GM18873 (cell line): ENCODE data around the gene SRSF12.
"Not testable (repeated sequence)": the region's sequence is repeated elsewhere in the genome, so short reads cannot be mapped to it uniquely, and the experiment has no call there.

Source experiments
- ATAC-seq: cut with Tn5 transposase; IDR thresholded peaks from one replicate; pipeline ENCODE4 v1.9.1; 2021; ENCODE audit warnings: mild to moderate bottlenecking, moderate library complexity, moderate number of reproducible peaks; ENCODE audit not compliant: unreplicated experiment, low FRiP score

The SRSF12 gene

DNA sequence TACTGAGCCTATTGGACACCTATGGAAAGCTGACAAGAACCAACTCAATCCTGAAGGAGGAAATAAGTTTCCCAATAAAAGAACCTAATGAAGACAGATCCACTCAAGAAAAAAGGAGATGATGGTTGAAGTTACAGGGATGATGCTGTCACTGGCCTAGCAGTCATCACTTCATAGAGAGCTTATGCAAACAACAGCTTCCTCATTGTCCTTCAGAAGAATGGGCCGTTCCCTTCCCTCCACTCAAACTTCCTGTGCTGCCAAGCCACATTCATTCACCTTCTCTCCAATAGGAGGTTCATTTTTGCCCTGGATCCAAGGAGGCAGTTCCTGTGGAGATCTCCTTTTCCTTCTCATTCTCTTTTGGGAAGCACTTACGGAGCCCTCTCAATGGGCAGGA is 14.2 kb upstream of the SRSF12 start:
- ATAC-seq, result no peak

DNA sequence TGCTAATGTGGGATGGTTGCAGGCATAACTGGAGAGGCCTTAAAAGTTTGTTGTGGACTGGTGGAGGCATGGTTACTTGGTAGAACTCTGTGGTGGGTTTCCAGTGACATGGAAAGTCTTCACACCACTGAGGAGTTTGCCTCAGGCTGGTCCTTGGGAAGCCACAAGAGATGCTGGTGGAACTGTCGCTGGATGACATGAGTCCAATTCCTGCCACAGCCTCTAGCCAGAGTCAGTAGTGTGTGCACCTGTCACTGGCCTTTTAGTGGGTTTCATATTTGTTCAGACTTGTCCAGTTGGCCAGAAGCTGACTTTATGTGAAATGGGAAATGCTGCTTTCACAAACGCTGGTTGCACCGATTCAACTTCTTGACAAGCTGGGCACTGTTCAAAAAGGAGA is 13.7 kb upstream of the SRSF12 start:
- no peak for ATAC-seq

DNA sequence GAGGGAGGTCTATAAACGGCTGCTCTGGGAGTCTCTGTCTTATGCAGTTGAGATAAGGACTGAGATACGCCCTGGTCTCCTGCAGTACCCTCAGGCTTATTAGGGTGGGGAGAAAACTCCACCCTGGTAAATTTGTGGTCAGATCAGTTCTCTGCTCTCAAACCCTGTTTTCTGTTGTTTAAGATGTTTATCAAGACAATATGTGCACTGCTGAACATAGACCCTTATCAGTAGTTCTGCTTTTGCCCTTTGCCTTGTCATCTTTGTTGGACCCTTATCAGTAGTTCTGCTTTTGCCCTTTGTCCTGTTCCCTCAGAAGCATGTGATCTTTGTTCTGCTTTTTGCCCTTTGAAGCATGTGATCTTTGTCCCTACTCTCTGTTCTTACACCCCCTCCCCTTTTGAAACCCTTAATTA is 10.4 kb upstream of the SRSF12 start:
- ATAC-seq, result not testable (repeated sequence)

DNA sequence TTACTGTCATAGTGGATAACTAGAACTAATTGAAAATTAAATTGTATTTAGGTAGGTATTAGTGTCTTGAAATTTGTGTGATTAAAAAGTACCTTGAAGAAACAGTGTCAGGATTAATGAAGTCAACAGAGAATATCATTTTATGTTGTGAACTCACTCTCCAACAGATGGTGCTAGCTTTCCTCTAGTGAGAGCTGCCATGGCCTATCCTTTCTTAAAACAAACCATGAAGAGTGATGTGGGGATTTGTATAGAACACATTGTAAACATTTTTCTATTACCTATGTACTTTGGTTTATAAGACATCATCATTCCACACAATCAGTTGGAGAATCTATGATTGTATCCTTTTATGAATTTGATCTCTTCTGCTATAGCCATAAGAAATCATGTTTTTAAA is 4.8 kb upstream of the SRSF12 start:
- no peak for ATAC-seq

DNA sequence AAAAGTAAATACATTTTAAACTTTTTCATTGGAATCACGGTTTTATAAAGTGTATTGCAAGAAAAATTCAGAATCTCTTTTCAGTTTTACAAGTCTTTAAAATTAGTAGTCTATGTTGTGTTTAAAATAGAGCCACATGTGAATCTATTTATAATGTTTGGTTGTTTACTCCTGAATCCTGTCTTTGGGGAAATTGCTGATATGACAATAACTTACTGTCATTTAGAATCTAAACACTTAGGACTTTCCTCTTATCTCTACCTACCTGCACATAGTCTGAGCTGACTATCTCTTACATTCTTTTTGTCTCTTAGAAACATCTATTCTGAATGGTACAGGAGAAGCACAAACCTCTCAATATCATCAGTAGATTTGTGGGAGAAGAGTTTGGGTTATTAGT is 4.1 kb upstream of the SRSF12 start:
- ATAC-seq, result no peak

DNA sequence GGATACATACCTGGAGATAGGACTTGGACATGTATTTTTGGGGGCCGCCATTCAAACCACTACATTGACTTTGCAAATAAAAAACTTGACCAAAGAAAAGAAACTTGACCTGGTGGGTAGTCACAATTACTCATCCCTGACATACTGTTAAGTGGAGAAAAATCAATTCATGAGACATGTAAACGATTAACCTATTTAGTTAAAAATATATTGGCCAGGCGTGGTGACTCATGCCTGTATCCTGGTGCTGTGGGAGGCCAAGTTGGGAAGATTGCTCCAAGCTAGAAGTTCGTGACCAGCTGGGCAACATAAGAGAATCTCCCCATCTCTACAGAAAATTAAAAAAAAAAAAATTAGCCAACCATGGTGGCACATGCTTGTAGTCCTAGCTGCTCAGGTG is 2.5 kb upstream of the SRSF12 start:
- no peak for ATAC-seq

DNA sequence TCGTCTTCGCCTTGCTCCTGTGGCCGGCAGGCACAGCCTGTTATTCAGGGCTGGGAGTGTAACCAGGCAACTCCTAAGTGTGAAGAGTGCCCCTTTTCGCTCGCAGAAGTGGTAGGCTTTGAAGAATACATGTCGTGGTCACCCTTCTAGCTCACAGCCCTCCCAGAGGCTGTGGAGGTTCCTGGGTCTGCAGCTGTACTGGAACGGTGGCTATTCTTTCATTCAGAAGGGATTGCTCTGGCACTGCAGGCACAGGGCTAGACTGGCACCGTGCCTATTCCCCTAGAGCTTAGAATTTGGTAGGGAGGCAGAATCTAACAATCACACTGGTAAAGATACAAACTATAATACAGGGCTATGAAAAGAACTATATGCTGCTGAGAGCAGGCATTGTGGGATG is 1.1 kb upstream of the SRSF12 start:
- ATAC-seq, result no peak

DNA sequence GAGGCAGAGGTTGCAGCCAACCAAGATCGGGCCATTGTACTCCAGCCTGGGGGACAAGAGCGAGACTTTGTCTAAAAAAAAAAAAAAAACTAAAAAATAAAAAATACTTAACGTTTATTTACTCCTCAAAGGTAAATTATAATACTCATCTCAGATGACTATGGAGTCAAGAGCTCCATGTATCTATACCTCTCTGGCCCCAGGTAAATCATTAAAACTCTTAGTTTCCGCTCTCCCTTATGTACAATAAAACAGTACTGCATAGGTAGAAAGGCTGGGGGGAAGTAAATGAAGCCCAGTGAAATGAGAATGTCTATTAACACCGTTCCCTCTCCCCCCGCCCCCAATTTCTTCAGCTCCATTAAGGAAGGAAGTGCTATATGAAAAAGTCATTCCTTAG is 1.2 kb downstream of the SRSF12 start:
- no peak for ATAC-seq

DNA sequence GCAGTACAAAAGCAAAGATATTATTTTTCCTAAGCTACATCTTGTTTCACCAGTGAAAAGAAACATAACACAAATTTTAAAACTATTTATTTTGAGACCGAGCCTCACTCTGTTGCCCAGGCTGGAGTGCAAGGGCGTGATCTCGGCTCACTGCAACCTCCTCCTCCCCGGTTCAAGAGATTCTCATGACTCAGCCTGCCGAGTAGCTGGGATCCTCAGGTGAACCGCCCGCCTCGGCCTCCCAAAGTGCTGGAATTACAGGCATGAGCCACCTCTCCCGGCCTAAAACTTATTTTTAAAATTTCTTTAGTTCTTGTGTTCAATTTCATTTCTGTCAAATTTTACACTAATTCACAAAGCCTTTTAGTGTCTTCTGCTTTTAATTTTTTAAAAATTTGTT is 5.9 kb downstream of the SRSF12 start:
- no peak for ATAC-seq

DNA sequence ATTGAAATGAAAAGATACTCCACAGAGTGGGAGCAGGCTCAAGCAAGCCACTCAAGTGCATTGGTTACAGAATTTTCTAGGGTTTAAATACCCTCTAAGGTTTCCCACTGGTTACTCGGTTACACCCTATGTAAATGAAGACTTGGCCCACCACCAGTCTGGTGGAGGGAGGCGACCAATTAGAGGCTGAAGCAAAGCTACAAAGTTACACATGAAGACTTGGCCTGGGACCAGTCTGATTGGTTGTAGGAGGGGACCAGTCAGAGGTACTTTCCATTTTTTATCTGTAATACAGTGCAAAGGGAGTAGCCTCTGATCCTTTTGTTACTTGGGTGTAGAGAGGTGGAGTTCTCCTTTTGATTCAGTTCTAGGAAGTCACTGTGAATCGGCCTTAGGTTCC is 7.6 kb downstream of the SRSF12 start:
- no peak for ATAC-seq

DNA sequence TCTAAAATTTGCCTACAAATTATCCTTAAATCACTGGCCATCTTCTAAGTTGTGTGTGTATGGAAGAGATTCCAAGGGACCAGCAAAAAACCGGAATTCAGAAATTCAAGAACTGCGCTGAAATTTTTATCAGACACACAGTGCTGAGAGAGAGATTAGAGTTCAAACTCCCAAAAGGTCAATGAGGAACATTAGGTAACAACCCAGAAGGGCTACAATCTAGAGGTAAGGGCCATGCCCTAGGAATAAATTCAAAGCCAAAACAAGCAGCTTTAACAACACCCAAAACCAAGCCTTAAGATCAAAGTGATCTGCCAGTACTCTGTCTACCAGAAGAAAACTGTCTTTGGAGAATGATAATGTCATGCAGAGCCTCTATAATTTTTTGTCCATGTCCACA is 17.8 kb downstream of the SRSF12 start:
- ATAC-seq, result no peak

DNA sequence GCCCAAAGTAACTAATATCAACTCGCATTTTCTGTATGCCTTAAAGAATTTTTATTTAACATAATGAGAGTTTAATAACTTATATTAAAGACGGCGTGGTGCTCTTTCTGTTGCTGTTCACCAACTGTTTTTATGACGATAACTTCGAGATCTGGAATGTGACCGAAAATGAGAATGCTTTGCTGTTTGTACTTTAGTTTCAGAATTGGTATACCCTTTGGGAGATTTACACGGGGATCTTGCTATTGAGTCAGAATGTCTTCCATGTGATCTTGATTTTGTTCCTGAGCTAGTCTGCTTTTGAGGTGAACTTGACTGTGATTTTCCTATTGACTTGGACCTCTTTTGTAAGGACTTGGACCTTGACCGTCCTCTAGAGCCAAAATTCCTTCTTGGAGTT is 19.4 kb downstream of the SRSF12 start:
- no peak for ATAC-seq

DNA sequence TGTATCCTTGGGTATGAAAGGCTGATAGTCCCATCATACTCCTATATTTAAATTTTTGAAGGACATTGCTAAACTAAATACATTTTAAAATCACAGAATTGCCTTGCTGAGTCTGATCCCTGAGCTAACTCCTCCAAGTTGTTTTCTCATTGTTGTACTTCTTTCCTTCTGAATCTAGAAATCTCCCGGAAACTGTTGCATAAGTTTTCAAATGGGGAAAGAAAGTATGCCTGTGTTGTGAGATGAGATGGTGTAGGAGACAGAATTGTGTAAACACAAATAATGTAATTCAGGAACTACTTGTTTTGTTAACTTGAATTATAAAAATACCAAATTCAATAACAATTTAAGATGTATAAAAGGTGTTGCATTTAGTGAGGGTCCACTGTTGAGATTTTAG is 30.0 kb downstream of the SRSF12 start:
- no peak for ATAC-seq

DNA sequence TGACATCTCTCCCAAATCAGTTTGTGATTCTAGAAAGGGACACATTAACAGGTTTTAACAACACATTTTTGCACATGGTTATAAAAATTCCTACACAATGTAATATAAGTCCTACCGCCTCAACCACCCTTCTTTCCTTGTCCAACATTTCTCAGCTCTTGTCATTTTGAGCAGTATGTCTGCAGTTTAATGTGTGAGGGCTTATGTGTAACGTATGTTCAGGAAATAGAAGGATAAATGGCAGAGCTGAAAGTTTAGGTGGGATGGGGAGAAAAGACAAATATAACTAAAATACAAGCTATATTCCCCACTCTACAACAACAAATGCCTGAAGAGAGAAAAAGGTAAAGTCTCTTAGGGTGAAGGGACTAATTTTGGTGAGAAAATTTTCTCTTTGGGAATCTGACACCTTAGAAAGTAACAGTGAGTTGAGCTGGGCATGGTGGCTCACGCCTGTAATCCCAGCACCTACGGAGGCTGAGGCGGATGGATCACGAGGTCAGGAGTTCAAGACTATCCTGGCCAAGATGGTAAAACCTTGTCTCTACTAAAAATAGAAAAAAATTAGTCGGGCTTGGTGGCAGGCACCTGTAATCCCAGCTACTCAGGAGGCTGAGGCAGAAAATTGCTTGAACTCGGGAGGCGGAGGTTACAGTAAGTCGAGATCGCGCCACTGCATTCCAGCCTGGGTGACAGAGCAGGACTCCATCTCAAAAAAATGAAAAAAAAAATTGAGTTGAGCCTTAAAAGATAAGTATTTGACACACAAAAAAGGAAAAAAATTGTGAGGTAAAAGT is 32.3 kb downstream of the SRSF12 start:
- no peak for ATAC-seq

DNA sequence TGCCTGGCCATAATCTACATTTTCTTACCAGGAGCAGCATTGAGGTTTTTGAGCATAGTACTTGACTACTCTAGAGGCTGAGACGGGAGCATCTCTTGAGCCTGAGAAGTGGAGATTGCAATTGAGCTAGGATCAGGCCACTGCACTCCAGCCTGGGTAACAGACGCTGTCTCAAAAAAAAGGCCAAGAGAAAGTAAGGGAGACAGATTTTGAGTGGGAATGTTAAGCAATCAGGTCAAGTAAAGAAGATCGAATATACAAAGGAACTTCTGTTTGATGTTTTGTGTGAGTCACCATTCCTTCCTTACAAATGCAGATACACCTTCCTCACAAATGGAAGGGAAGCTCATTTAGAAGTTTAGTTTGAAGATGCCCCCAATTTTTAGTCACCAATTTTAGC is 32.9 kb downstream of the SRSF12 start:
- ATAC-seq, result no peak

DNA sequence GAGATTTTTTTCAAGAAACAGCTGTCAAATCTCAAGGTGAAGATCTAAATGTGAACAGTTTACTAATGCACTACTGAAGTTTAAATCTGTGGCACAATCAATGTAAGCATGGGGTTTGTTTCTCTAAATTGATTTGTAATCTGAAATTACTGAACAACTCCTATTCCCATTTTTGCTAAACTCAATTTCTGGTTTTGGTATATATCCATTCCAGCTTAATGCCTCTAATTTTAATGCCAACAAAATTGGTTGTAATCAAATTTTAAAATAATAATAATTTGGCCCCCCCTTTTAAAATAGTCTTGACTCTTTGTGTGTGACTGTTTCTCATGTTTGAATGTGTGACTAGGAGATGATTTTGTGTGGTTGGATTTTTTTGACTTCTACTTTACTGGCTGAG is 33.3 kb downstream of the SRSF12 start:
- ATAC-seq, result no peak

DNA sequence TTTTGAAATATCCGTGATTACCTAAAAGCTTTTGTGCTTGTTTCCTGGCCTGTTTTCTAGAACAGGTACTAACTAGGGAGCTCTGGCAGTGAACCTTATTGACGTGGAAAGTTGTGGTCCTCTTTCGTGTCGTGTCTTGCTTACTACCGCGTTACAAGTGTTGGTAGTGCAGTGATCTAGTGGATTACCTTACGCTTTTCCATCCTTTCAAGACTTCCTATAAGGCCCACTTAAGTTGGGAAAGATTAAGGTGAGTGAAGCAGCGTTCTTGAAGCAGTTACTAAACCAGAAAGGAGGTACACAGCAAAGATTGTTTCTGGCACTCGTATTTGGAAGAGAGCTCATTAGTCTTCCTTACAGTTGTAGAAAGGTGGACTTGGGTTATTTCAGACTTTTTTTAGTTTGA is 35.4 kb downstream of the SRSF12 start:
- no peak for ATAC-seq

DNA sequence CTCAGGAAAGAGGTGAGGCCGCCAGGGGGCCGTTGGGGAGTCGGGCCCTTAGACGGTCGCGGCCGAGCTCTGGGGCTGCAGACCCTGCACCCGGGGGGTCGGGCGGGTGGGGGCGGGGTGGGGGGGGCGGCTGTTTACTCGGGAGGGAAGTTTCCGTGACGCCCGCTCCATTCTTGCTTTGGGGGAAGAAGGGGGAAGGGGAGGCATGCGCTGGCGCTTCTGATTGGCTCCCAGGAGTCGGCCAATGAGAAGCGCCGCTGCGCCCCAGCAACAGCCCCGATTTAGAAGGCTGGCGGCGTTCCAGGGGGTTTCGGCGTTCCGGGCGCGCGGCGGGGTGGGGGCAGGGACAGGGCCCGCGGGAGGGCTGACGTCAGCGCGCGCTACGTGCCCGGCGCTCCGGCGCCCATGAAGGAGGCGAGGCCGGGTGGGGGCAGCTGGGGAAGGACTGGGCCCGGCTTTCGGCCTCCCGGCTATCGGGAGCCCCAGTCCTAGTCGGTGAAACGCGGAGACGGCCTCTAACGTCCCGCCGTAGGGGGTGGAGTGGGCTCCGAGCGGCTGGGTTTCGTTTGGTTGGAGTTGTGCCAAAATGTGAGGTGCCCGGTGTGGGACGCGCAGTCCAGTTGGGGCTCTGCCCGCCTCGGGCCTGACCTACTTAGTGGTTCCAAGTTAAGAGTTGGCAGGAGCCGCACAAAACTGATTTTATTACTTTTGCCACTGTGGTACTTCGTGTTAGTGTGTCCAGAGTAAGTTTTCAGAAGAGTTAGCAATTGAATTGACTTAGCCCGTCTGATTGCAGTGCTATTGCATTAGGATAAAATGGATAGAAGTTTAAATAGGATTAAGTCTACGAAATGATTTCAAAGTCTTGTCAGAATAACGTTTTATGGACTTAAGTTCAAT is 36.2 kb downstream of the SRSF12 start:
- ATAC-seq, result peak; percentile 38

DNA sequence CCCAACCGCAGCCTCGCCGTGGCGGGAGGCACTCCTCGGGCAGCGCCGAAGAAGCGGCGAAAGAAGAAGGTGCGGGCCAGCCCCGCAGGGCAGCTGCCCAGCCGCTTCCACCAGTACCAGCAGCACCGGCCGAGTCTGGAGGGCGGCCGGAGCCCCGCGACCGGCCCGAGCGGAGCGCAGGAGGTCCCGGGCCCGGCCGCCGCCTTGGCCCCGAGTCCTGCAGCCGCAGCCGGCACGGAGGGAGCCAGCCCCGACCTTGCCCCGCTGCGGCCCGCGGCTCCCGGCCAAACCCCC is 36.8 kb downstream of the SRSF12 start:
- no peak for ATAC-seq

DNA sequence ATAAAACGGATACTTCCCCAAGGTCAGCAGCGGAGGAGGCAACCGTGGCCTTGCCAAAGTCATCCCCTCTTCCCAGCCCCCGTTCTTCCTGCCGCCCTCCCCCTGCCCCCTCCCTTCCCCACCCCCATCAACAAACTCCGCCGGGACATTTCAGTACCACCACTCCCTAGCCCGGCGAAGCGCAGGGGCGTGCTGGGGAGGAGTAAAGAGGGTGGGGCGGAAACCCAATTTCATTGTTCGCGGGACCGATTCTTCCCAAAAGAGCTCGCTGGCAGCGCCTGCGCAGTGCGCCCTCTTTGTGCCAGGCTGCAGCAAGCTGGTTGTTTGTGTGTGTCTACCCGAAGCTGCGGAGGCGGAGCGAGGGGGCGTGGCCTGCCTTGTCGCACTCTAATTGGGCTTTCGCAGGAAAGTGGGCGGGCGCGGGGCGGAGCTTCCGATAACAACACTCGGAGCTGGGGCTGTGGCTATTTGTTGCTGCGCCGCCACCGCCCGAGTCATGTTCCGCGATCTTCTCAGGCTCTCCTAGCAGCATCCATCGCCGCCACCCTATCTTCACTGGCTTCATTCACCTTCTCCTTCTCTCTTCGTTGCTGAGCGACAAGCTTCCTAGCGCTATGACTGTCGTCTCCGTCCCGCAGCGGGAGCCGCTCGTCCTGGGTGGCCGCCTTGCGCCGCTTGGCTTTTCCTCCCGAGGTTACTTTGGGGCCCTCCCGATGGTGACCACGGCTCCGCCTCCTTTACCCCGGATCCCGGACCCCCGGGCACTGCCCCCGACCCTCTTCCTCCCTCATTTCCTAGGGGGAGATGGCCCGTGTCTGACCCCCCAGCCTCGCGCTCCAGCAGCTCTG is 37.4 kb downstream of the SRSF12 start, which contains the start of gene PNRC1:
TSS of gene PNRC1 (plus strand) at position 471 of the 848 bp plus-strand sequence. CDS start at position 615, 144 bp downstream.
- peak; percentile 85 for ATAC-seq
